ENCODE measurements around the gene RAD9B.

Gene RAD9B

GRCh38 chr12:110501399-110501751 lies 756 bp upstream of the RAD9B start:
- H3K27ac Mint-ChIP-seq, result peak overlapping the region; percentile 80 to 95 (median 95)
- no peaks in the 10 kb centered on the region for H3K27me3 Mint-ChIP-seq (ENCODE audit: low read depth)
- H3K36me3 Mint-ChIP-seq (ENCODE audit: low read depth), result peaks cover 4% of the 10 kb centered on the region
- H3K4me1 Mint-ChIP-seq, result peaks cover 30% of the 10 kb centered on the region
- TF ChIP-seq, protein P1, sequence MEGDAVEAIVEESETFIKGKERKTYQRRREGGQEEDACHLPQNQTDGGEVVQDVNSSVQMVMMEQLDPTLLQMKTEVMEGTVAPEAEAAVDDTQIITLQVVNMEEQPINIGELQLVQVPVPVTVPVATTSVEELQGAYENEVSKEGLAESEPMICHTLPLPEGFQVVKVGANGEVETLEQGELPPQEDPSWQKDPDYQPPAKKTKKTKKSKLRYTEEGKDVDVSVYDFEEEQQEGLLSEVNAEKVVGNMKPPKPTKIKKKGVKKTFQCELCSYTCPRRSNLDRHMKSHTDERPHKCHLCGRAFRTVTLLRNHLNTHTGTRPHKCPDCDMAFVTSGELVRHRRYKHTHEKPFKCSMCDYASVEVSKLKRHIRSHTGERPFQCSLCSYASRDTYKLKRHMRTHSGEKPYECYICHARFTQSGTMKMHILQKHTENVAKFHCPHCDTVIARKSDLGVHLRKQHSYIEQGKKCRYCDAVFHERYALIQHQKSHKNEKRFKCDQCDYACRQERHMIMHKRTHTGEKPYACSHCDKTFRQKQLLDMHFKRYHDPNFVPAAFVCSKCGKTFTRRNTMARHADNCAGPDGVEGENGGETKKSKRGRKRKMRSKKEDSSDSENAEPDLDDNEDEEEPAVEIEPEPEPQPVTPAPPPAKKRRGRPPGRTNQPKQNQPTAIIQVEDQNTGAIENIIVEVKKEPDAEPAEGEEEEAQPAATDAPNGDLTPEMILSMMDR (IDR thresholded peaks at IDR 0.05; ENCODE audit: unreplicated experiment in 3 of 3), result no peak
- H3K4me3 Mint-ChIP-seq, result peak overlapping the region; percentile 96 to 99 (median 98)
- H3K9me3 Mint-ChIP-seq, result no peaks in the 10 kb centered on the region

- no peaks in the 10 kb centered on the region for H3K27me3 Mint-ChIP-seq (ENCODE audit: low read depth)
- H3K36me3 Mint-ChIP-seq (ENCODE audit: low read depth), result no peaks in the 10 kb centered on the region
- no peaks in the 10 kb centered on the region for H3K9me3 Mint-ChIP-seq
- H3K4me3 Mint-ChIP-seq, result peak overlapping the region; percentile 21 to 71 (median 68)
- H3K4me1 Mint-ChIP-seq, result peaks cover 30% of the 10 kb centered on the region
- TF ChIP-seq, protein P1 (IDR thresholded peaks at IDR 0.05; ENCODE audit: unreplicated experiment in 3 of 3), result no peak
- peak overlapping the region in 1 of 3 experiments; percentile 69 for H3K27ac Mint-ChIP-seq
These were observed 1.3 kb downstream of the RAD9B start for GRCh38 chr12:110503432-110503831.

- no peak overlapping the region for H3K27ac Mint-ChIP-seq
- no peak overlapping the region for H3K4me3 Mint-ChIP-seq
- no peaks in the 10 kb centered on the region for H3K36me3 Mint-ChIP-seq (ENCODE audit: low read depth)
- H3K9me3 Mint-ChIP-seq, result no peaks in the 10 kb centered on the region
- TF ChIP-seq, protein P1 (IDR thresholded peaks at IDR 0.05; ENCODE audit: unreplicated experiment in 3 of 3), result no peak
- H3K27me3 Mint-ChIP-seq (ENCODE audit: low read depth), result no peaks in the 10 kb centered on the region
- H3K4me1 Mint-ChIP-seq, result peaks cover 19% of the 10 kb centered on the region
These were observed 3.2 kb downstream of the RAD9B start for GRCh38 chr12:110505332-110505731.

DNA sequence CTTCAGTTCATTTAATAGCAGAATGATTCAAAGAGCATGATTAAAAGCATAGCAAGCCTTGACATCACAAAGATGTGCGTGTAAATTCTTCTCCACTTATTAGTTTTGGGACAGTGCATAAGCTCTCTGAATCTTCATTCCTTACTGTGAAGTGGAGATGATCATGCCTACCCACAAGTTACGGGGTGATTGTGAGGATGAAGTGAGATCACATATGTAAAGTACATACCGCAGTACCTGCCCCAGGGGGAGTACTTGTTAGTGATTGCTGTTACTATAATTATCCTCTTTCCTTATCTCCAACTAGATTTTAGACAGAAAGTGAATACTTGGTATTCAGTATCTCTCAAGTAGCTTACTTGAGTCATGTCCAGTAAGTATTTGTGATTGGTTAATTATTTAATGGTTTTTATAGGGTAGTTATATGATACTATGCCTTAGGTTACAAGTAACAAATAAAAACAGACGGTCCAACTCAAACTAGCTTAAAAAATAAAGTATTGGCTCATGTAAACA lies 6.0 kb downstream of the RAD9B start:
- no peaks in the 10 kb centered on the region for H3K4me1 Mint-ChIP-seq
- H3K27me3 Mint-ChIP-seq (ENCODE audit: low read depth), result no peaks in the 10 kb centered on the region
- H3K27ac Mint-ChIP-seq, result no peak overlapping the region
- TF ChIP-seq, protein P1 (IDR thresholded peaks at IDR 0.05; ENCODE audit: unreplicated experiment in 3 of 3), result no peak
- no peak overlapping the region for H3K4me3 Mint-ChIP-seq
- H3K36me3 Mint-ChIP-seq (ENCODE audit: low read depth), result no peaks in the 10 kb centered on the region
- H3K9me3 Mint-ChIP-seq, result no peaks in the 10 kb centered on the region

DNA sequence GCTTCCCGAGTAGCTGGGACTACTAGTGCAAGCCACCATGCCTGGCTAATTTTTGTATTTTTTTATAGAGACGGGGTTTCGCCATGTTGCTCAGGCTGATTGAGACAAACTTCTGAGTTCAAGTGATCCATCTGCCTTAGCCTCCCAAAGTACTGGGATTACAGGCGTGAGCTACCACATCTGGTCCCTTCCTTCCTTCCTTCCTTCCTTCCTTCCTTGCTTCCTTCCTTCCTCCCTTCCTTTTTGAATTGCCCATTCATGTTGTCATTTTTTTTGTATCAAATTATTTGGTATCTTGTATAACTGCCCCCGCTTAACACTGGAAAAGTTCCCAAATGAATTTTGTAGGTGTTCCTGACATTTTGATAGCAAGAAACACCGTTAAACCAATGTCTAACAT lies 11.7 kb downstream of the RAD9B start:
- TF ChIP-seq, protein P1 (IDR thresholded peaks at IDR 0.05; ENCODE audit: unreplicated experiment in 3 of 3), result no peak
- H3K36me3 Mint-ChIP-seq (ENCODE audit: low read depth), result no peaks in the 10 kb centered on the region
- no peak overlapping the region for H3K4me3 Mint-ChIP-seq
- H3K27me3 Mint-ChIP-seq (ENCODE audit: low read depth), result no peaks in the 10 kb centered on the region
- no peak overlapping the region for H3K27ac Mint-ChIP-seq
- H3K4me1 Mint-ChIP-seq, result no peaks in the 10 kb centered on the region
- no peaks in the 10 kb centered on the region for H3K9me3 Mint-ChIP-seq

DNA sequence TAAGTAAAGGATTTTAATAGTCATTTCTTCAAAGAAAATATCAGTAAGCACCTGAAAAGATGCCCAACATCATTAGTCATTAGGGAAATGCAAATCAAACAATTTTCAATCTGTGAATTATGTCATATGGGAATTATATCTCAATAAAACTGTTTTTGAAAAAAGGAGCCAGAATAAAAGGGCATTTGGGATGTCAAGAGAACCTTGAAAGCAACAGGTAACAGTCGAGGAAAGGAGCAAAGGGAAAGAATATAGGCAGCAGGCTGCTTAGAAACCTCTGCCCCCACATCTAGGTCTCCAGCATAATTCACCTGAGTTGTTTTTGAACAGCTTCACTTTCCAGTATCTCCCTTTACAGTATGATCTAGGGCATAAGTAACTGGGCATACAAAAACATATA lies 12.2 kb downstream of the RAD9B start:
- Mint-ChIP-seq H3K4me1 (no peaks in the 10 kb centered on the region), H3K27ac (no peak overlapping the region), H3K36me3 (ENCODE audit: low read depth) (no peaks in the 10 kb centered on the region), H3K27me3 (ENCODE audit: low read depth) (no peaks in the 10 kb centered on the region), H3K9me3 (no peaks in the 10 kb centered on the region), H3K4me3 (no peak overlapping the region)
- TF ChIP-seq, protein P1 (IDR thresholded peaks at IDR 0.05; ENCODE audit: unreplicated experiment in 3 of 3), result no peak

Measured in nephron (organoid).